ENCODE data around the gene ANKRD6.

ANKRD6 gene

GRCh38 chr6:89471287-89471867 lies 38.4 kb downstream of the ANKRD6 start:
- no peak for DNase-seq (ENCODE audit: low spot score)

GRCh38 chr6:89475101-89475500 lies 42.1 kb downstream of the ANKRD6 start:
- DNase-seq (ENCODE audit: low spot score), result no peak

GRCh38 chr6:89475634-89476033 lies 42.7 kb downstream of the ANKRD6 start:
- no peak for DNase-seq (ENCODE audit: low spot score)

- no peak for DNase-seq (ENCODE audit: low spot score)
Observed at GRCh38 chr6:89479897-89480296, 46.9 kb downstream of the ANKRD6 start.

GRCh38 chr6:89481695-89482094 lies 48.7 kb downstream of the ANKRD6 start:
- no peak for DNase-seq (ENCODE audit: low spot score)

GRCh38 chr6:89482126-89482525 lies 49.2 kb downstream of the ANKRD6 start:
- no peak for DNase-seq (ENCODE audit: low spot score)

GRCh38 chr6:89483111-89483720 lies 50.3 kb downstream of the ANKRD6 start:
- no peak for DNase-seq (ENCODE audit: low spot score)

- no peak for DNase-seq (ENCODE audit: low spot score)
Observed at GRCh38 chr6:89485320-89485719, 52.4 kb downstream of the ANKRD6 start.

GRCh38 chr6:89487864-89488263 lies 54.9 kb downstream of the ANKRD6 start:
- no peak for DNase-seq (ENCODE audit: low spot score)

- no peak for DNase-seq (ENCODE audit: low spot score)
Observed at GRCh38 chr6:89488438-89488837, 55.5 kb downstream of the ANKRD6 start.

GRCh38 chr6:89489078-89489477 lies 56.1 kb downstream of the ANKRD6 start:
- DNase-seq (ENCODE audit: low spot score), result no peak

GRCh38 chr6:89492025-89492640 lies 59.2 kb downstream of the ANKRD6 start:
- DNase-seq (ENCODE audit: low spot score), result no peak

GRCh38 chr6:89494131-89494793 lies 61.3 kb downstream of the ANKRD6 start:
- DNase-seq (ENCODE audit: low spot score), result no peak

- DNase-seq (ENCODE audit: low spot score), result no peak
Observed at GRCh38 chr6:89495961-89496535, 63.1 kb downstream of the ANKRD6 start.

GRCh38 chr6:89500611-89501010 lies 67.7 kb downstream of the ANKRD6 start:
- no peak for DNase-seq (ENCODE audit: low spot score)

- no peak for DNase-seq (ENCODE audit: low spot score)
Observed at GRCh38 chr6:89501222-89501621, 68.3 kb downstream of the ANKRD6 start.

GRCh38 chr6:89501753-89502152 lies 68.8 kb downstream of the ANKRD6 start:
- no peak for DNase-seq (ENCODE audit: low spot score)

GRCh38 chr6:89503641-89504040 lies 70.7 kb downstream of the ANKRD6 start:
- no peak for DNase-seq (ENCODE audit: low spot score)

- DNase-seq (ENCODE audit: low spot score), result no peak
Observed at GRCh38 chr6:89505847-89506246, 72.9 kb downstream of the ANKRD6 start.

- DNase-seq (ENCODE audit: low spot score), result no peak
Observed at GRCh38 chr6:89506716-89507617, 74.0 kb downstream of the ANKRD6 start.

- DNase-seq (ENCODE audit: low spot score), result no peak
Observed at GRCh38 chr6:89508755-89509563, 76.0 kb downstream of the ANKRD6 start.

Measured in hematopoietic multipotent progenitor cell treated with erythropoietin and hydrocortisone succinate and interleukin-3 and kit ligand, for 17 days (in vitro differentiated cells).